ENCODE results near the gene TP53INP2. TPM values are rescaled to one million over a fixed set of nuclear protein-coding genes. Genes with fewer than 3 reads are reported as not detected.
"Not testable (repeated sequence)": the region's sequence is repeated elsewhere in the genome, so short reads cannot be mapped to it uniquely, and the experiment has no call there.

Gene TP53INP2
- total and polyA plus RNA-seq, 2 experiments from 2014 or later: 2.7 to 3.3 TPM

- not testable (repeated sequence) for H3K27me3 ChIP-seq (ENCODE audit: insufficient read depth); H3K27me3 Mint-ChIP-seq (ENCODE audit: insufficient read depth, low read depth, poor library complexity); H4K20me1 ChIP-seq (replicated peaks; ENCODE audit: insufficient read depth); H3K4me3 Mint-ChIP-seq; H3F3A ChIP-seq (replicated peaks; ENCODE audit: low read depth); DNase-seq (ENCODE audit: low spot score); H2AFZ ChIP-seq; H3K9me3 Mint-ChIP-seq; H3K36me3 Mint-ChIP-seq (ENCODE audit: low read depth); ATAC-seq; H3K79me2 ChIP-seq (replicated peaks; ENCODE audit: insufficient read depth); H3K9me2 ChIP-seq (ENCODE audit: insufficient read depth); H3K27ac Mint-ChIP-seq; H3K4me1 ChIP-seq (ENCODE audit: insufficient read depth); H3K36me3 ChIP-seq (ENCODE audit: insufficient read depth); H3K4me1 Mint-ChIP-seq; H3K4me2 ChIP-seq; H3K4me3 ChIP-seq; H3K27ac ChIP-seq (ENCODE audit: low read depth)
Observed at GRCh38 chr20:34719242-34720017, 15.3 kb downstream of the TP53INP2 start.

GRCh38 chr20:34720266-34720665 lies 16.1 kb downstream of the TP53INP2 start:
- no peaks in the 10 kb centered on the region for H3K9me3 Mint-ChIP-seq
- Histone ChIP-seq H3F3A (replicated peaks; ENCODE audit: low read depth) (no peaks in the 10 kb centered on the region), H3K79me2 (replicated peaks; ENCODE audit: insufficient read depth) (no peaks in the 10 kb centered on the region), H3K36me3 (ENCODE audit: insufficient read depth) (no peaks in the 10 kb centered on the region), H3K27me3 (ENCODE audit: insufficient read depth) (no peaks in the 10 kb centered on the region), H2AFZ (no peak overlapping the region), H3K4me1 (ENCODE audit: insufficient read depth) (no peaks in the 10 kb centered on the region), H4K20me1 (replicated peaks; ENCODE audit: insufficient read depth) (no peaks in the 10 kb centered on the region), H3K27ac (ENCODE audit: low read depth) (no peak overlapping the region), H3K9me2 (ENCODE audit: insufficient read depth) (no peaks in the 10 kb centered on the region), H3K4me2 (no peak overlapping the region), H3K4me3 (no peak overlapping the region)
- ATAC-seq: no peak
- H3K27ac Mint-ChIP-seq: no peak overlapping the region
- H3K36me3 Mint-ChIP-seq (ENCODE audit: low read depth): no peaks in the 10 kb centered on the region
- no peak overlapping the region for H3K4me3 Mint-ChIP-seq
- no peak for DNase-seq (ENCODE audit: low spot score)
- no peaks in the 10 kb centered on the region for H3K4me1 Mint-ChIP-seq
- H3K27me3 Mint-ChIP-seq (ENCODE audit: insufficient read depth, low read depth, poor library complexity): peaks cover 2% of the 10 kb centered on the region
- TF ChIP-seq ETS1 (IDR thresholded peaks at IDR 0.05) (no peak), ZNF462 (CRISPR knock-in tag; IDR thresholded peaks at IDR 0.05) (no peak), NANOG (IDR thresholded peaks at IDR 0.05; ENCODE audit: borderline replicate concordance) (no peak), EZH2 (IDR thresholded peaks at IDR 0.05; ENCODE audit: low read depth, unreplicated experiment) (no peak), CREB1 (CRISPR knock-in tag; IDR thresholded peaks at IDR 0.05; ENCODE audit: low read depth) (no peak), REST (IDR thresholded peaks at IDR 0.05; ENCODE audit: unreplicated experiment) (no peak), JUNB (IDR thresholded peaks at IDR 0.05; ENCODE audit: unreplicated experiment) (no peak), STAT1 (IDR thresholded peaks at IDR 0.05; ENCODE audit: unreplicated experiment) (no peak), ZNF331 (CRISPR knock-in tag; IDR thresholded peaks at IDR 0.05; ENCODE audit: low read depth) (no peak), EZH2phosphoT487 (IDR thresholded peaks at IDR 0.05; ENCODE audit: unreplicated experiment) (no peak), POLR2AphosphoS5 (IDR thresholded peaks at IDR 0.05; ENCODE audit: low read depth) (no peak)
